CD4-positive, CD25-positive, alpha-beta regulatory T cell (primary cell): ENCODE measurements around the gene SYT17. TPM values are rescaled to one million over a fixed set of nuclear protein-coding genes. Genes with fewer than 3 reads are reported as not detected.
A peak's percentile ranks its signal among the peaks of the same experiment; 100 is the strongest.

ENCODE experiments used
- ATAC-seq, 2 donors: fragments of 150-1000 bp; cut with Tn5 transposase; one replicate each; pipeline ENCODE4 v1.10.0; 2021; ENCODE audit warnings: low read depth in 2 of 2, moderate number of reproducible peaks in 2 of 2, moderate library complexity in 1 of 2
- DNase-seq, 3 donors: peaks; one replicate each; pipeline versions ENCODE4 v3.0.0 to v3.0.0-alpha.2; 2012 to 2022; ENCODE audit warnings: mixed read lengths in 1 of 3
- H3K27ac ChIP-seq: one replicate; pipeline ENCODE4 v1.7.0; 2013; ENCODE audit warnings: mild to moderate bottlenecking, low read length; ENCODE audit not compliant: insufficient read depth, poor library complexity, severe bottlenecking
- H3K27me3 ChIP-seq: one replicate; pipeline ENCODE4 v1.7.0; 2013; ENCODE audit warnings: low read length; ENCODE audit not compliant: control insufficient read depth, insufficient read depth
- H3K36me3 ChIP-seq: one replicate; pipeline ENCODE4 v1.7.0; 2013; ENCODE audit warnings: mild to moderate bottlenecking, low read length, moderate library complexity; ENCODE audit not compliant: control insufficient read depth, insufficient read depth
- H3K4me1 ChIP-seq: 2 replicates; pipeline ENCODE4 v1.7.0; 2013; ENCODE audit warnings: mild to moderate bottlenecking, low read length; ENCODE audit not compliant: insufficient read depth, control insufficient read depth, poor library complexity, severe bottlenecking
- H3K4me3 ChIP-seq: one replicate; pipeline ENCODE4 v1.7.0; 2013; ENCODE audit warnings: low read depth, mild to moderate bottlenecking, low read length, moderate library complexity
- H3K9me3 ChIP-seq, 2 experiments: 1 replicate in 1 of 2; 2 replicates in 1 of 2; pipeline ENCODE4 v1.7.0; 2013; ENCODE audit warnings: low read length in 2 of 2, mild to moderate bottlenecking in 1 of 2, moderate library complexity in 1 of 2; ENCODE audit not compliant: control insufficient read depth in 2 of 2
- H3K27ac Mint-ChIP-seq, 3 donors: one replicate each; pipeline ENCODE4 v1.8.0; 2020 to 2022; ENCODE audit warnings: mild to moderate bottlenecking in 3 of 3, mixed read lengths in 3 of 3, moderate library complexity in 2 of 3
- H3K27me3 Mint-ChIP-seq: one replicate; pipeline ENCODE4 v1.8.0; 2022; ENCODE audit warnings: mild to moderate bottlenecking, mixed read lengths
- H3K36me3 Mint-ChIP-seq: one replicate; pipeline ENCODE4 v1.8.0; 2020; ENCODE audit warnings: mixed read lengths
- H3K4me1 Mint-ChIP-seq, 4 donors: one replicate each; pipeline ENCODE4 v1.8.0; 2020 to 2022; ENCODE audit warnings: mixed read lengths in 4 of 4, mild to moderate bottlenecking in 1 of 4
- H3K4me3 Mint-ChIP-seq, 4 donors: one replicate each; pipeline ENCODE4 v1.8.0; 2020 to 2022; ENCODE audit warnings: mild to moderate bottlenecking in 4 of 4, mixed read lengths in 4 of 4, moderate library complexity in 3 of 4
- H3K9me3 Mint-ChIP-seq, 7 donors: one replicate each; pipeline ENCODE4 v1.8.0; 2020 to 2022; ENCODE audit warnings: mixed read lengths in 7 of 7, mild to moderate bottlenecking in 3 of 7, moderate library complexity in 2 of 7
- polyA plus RNA-seq, 4 donors: library from polyadenylated mRNA; unstranded; fragments of 300-500 nt; fragmentation: Illumina TruSeq; gene quantifications; one replicate each; pipeline ENCODE4 v1.2.3, GENCODE V29; 2021
- total RNA-seq: library from RNA; stranded (reverse); gene quantifications from one replicate; pipeline ENCODE4 v1.2.3, GENCODE V29; 2022

SYT17 gene, protein sequence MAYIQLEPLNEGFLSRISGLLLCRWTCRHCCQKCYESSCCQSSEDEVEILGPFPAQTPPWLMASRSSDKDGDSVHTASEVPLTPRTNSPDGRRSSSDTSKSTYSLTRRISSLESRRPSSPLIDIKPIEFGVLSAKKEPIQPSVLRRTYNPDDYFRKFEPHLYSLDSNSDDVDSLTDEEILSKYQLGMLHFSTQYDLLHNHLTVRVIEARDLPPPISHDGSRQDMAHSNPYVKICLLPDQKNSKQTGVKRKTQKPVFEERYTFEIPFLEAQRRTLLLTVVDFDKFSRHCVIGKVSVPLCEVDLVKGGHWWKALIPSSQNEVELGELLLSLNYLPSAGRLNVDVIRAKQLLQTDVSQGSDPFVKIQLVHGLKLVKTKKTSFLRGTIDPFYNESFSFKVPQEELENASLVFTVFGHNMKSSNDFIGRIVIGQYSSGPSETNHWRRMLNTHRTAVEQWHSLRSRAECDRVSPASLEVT
- total RNA-seq (not detected), polyA plus RNA-seq (under 1 TPM in 1 of 4 donors, not detected in 3; 0.25 TPM)

DNA sequence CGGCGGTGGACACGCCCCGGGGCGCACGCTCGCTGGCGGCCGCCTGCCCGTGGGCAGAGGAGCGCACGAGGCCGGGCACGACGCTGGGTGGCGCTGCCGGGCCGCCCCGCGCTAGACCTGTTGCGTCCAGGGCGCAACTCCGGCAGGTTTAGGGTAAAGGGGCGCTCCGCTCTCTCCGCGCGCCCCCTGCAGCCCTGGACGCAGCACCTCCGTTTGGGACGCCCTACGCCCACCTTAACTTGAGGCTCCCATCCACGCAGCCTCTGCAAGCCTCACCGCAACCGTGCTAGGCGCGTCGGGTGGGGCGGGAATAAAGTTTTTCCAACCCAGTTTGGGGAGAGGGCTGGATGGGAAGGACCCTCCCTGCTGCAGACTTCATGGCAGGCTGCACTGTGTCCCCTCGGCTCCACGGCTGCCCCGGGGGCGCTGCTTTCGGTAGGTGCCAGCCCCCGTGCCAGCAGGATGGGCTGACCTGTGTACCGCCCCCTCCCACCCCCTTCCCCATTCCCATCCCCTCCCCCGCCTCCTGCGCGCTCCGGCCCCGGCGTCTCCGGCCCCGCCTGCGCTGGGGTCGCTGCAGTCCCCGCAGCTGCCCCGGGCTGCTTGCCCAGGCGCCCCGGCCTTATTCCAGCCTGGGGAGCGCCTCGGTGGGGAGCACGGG lies at the start of gene SYT17:
Gene SYT17, plus strand, starts transcription at position 531 of the 661 bp plus-strand sequence. CDS start 407 bp downstream, outside the sequence.
- Histone ChIP-seq H3K4me1 (no peaks in the 10 kb centered on the region), H3K9me3 (peaks cover 0 to 3% of the 10 kb centered on the region in 2 experiments), H3K27me3 (no peaks in the 10 kb centered on the region), H3K27ac (no peak within 1 kb of the TSS), H3K36me3 (no peaks in the 10 kb centered on the region), H3K4me3 (no peak within 1 kb of the TSS)
- peak in 1 of 3 donors; percentile 28 for DNase-seq
- H3K4me1 Mint-ChIP-seq: no peaks in the 10 kb centered on the region
- H3K9me3 Mint-ChIP-seq: peaks cover 0 to 8% (median 0%) of the 10 kb centered on the region in 7 donors
- H3K36me3 Mint-ChIP-seq: no peaks in the 10 kb centered on the region
- H3K27me3 Mint-ChIP-seq: peaks cover 26% of the 10 kb centered on the region
- H3K27ac Mint-ChIP-seq: no peak within 1 kb of the TSS
- no peak within 1 kb of the TSS for H3K4me3 Mint-ChIP-seq
- peak; percentile 48 to 53 for ATAC-seq

DNA sequence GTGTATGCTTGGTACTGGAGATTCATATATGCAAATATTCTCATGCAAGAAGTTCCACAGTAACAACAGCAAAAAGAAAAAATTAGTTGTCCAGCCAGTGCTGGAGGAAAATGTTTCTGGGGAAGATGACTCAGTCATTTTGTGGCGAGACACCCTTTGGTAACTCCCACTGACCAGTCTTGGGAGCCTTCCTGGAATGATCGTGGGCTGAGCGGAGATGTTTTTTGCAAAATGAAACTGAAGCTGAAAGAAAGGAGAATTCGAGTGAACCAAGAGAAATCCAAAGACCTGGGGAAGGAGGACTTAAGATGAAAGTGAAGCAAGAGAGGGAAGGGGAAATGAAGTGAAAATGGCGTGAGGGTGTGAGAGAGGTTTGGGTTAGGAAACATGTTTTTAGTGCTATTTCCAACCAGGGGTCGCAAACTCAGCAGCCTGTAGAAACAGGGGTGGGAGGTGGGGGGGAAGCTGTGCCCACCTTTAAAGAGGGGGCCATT lies 49.1 kb upstream of the SYT17 start:
- H3K36me3 ChIP-seq: no peaks in the 10 kb centered on the region
- H3K4me1 ChIP-seq: no peaks in the 10 kb centered on the region
- no peaks in the 10 kb centered on the region for H3K9me3 ChIP-seq
- H3K27me3 ChIP-seq: peaks cover 6% of the 10 kb centered on the region
- H3K4me3 ChIP-seq: peak overlapping the region; percentile 26
- peaks cover 0 to 2% (median 0%) of the 10 kb centered on the region in 7 donors for H3K9me3 Mint-ChIP-seq
- H3K36me3 Mint-ChIP-seq: no peaks in the 10 kb centered on the region
- no peak overlapping the region for H3K27ac ChIP-seq
- ATAC-seq: no peak
- H3K27me3 Mint-ChIP-seq: peaks cover 25% of the 10 kb centered on the region
- peak overlapping the region in 1 of 3 donors; percentile 86 for H3K27ac Mint-ChIP-seq
- no peak for DNase-seq
- H3K4me1 Mint-ChIP-seq: peaks cover 0 to 13% (median 6%) of the 10 kb centered on the region in 4 donors
- peak overlapping the region in 1 of 4 donors; percentile 52 for H3K4me3 Mint-ChIP-seq

DNA sequence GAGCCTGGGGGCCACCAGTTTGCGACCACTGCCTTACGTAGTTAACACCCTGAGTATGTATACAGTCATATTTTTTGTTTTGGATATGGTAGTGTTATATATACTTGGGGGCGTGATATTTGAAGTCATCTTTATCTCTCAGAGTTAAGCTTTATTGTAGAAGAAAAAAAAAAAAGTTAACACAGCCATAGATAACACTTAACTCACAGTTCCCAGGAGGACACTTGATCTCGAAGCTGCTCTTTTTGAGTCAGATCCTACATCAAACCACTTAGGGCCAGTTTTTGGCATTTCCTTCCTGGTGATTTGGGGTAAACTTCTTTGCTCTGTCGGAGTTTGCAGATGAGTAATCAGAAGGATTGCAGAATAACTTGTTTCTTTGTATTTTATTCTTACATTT lies 48.5 kb upstream of the SYT17 start:
- peaks cover 25% of the 10 kb centered on the region for H3K27me3 Mint-ChIP-seq
- no peak for ATAC-seq
- Histone ChIP-seq H3K27ac (no peak overlapping the region), H3K36me3 (no peaks in the 10 kb centered on the region), H3K27me3 (peaks cover 6% of the 10 kb centered on the region), H3K4me3 (no peak overlapping the region), H3K4me1 (no peaks in the 10 kb centered on the region), H3K9me3 (no peaks in the 10 kb centered on the region)
- H3K4me3 Mint-ChIP-seq: no peak overlapping the region
- H3K4me1 Mint-ChIP-seq: peaks cover 0 to 13% (median 6%) of the 10 kb centered on the region in 4 donors
- no peak for DNase-seq
- H3K36me3 Mint-ChIP-seq: no peaks in the 10 kb centered on the region
- H3K27ac Mint-ChIP-seq: no peak overlapping the region
- H3K9me3 Mint-ChIP-seq: peaks cover 0 to 2% (median 0%) of the 10 kb centered on the region in 7 donors

DNA sequence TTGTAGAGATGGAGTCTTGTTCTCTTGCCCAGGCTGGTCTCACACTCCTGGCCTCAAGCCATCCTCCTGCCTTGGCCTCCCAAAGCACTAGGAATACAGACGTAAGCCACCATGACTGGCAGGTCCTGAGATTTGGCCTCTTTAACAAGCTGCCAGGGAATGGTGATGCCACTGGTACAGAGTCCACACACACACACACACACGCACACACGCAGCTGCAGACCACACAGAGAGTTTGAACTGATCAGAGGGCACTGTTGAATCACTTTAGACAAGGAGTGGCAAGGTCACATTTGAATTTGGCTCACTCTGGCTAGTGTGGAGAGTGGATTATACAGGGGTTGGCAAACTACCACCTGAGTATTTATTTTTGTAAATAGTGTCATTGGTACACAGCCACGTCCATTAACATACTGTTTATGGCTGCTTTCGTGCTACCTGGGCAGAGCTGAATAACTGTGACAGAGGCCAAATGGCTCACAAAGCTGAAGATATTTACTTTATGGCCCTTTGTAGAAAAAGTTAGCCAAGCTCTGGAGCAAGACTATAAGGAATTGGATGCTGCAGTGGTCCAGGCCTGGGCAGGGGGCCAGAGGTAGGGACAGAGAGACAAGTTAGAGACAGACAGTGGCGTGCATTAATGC lies 44.4 kb upstream of the SYT17 start:
- peaks cover 0 to 2% (median 0%) of the 10 kb centered on the region in 7 donors for H3K9me3 Mint-ChIP-seq
- H3K27ac Mint-ChIP-seq: peak overlapping the region in 1 of 3 donors; percentile 89
- ATAC-seq: no peak
- no peaks in the 10 kb centered on the region for H3K36me3 ChIP-seq
- H3K27me3 Mint-ChIP-seq: peaks cover 6% of the 10 kb centered on the region
- H3K27me3 ChIP-seq: no peaks in the 10 kb centered on the region
- H3K36me3 Mint-ChIP-seq: no peaks in the 10 kb centered on the region
- H3K4me1 ChIP-seq: no peaks in the 10 kb centered on the region
- no peaks in the 10 kb centered on the region for H3K9me3 ChIP-seq
- H3K4me1 Mint-ChIP-seq: peaks cover 0 to 6% (median 5%) of the 10 kb centered on the region in 4 donors
- no peak overlapping the region for H3K4me3 Mint-ChIP-seq
- H3K27ac ChIP-seq: no peak overlapping the region
- H3K4me3 ChIP-seq: no peak overlapping the region
- no peak for DNase-seq

DNA sequence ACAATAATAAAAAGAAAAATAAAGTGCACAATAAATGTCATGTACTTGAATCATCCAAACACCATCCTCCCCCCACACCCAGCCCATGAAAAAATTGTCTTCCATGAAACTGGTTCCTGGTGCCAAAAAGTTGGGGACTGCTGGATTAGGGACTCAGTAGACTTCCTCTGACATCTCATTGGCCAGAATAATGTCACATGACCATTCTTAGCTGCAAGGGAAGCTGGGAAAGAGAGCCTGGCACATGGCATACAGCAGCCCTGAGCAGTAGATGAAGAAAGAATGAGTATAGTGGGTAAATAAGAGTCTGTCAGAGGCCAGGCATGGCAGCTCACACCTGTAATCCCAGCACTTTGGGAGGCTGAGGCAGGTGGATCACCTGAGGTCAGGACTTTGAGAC lies 41.7 kb upstream of the SYT17 start:
- Mint-ChIP-seq H3K27ac (no peak overlapping the region), H3K9me3 (peaks cover 0 to 2% (median 0%) of the 10 kb centered on the region in 7 donors), H3K36me3 (no peaks in the 10 kb centered on the region), H3K4me1 (peaks cover 0 to 9% (median 7%) of the 10 kb centered on the region in 4 donors), H3K4me3 (no peak overlapping the region), H3K27me3 (no peaks in the 10 kb centered on the region)
- Histone ChIP-seq H3K9me3 (no peaks in the 10 kb centered on the region), H3K27me3 (no peaks in the 10 kb centered on the region), H3K27ac (no peak overlapping the region), H3K4me3 (no peak overlapping the region), H3K36me3 (no peaks in the 10 kb centered on the region), H3K4me1 (no peaks in the 10 kb centered on the region)
- ATAC-seq: no peak
- DNase-seq: no peak

DNA sequence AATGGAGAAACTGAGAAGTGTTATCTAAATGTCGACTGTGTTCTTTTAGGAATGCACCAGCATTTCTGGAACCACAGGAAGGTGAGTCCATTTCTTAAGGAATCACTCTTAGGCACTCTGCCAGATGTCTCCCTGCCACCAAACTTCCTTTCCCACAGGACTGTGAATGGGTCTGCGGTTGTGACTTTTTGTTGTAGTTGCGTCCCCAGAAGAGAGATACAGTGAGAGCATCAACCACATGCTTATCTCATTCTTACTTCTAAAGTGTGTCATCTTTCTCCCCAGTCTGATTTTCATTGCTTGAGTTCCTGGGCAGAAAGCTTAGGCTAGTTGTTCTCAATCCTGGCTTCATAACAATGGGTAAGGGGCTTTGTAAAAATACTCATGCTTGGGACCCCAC lies 40.8 kb upstream of the SYT17 start:
- no peaks in the 10 kb centered on the region for H3K4me1 ChIP-seq
- no peaks in the 10 kb centered on the region for H3K36me3 ChIP-seq
- H3K27me3 Mint-ChIP-seq: no peaks in the 10 kb centered on the region
- H3K27ac ChIP-seq: no peak overlapping the region
- DNase-seq: no peak
- no peak overlapping the region for H3K27ac Mint-ChIP-seq
- H3K9me3 Mint-ChIP-seq: peaks cover 0 to 2% (median 0%) of the 10 kb centered on the region in 7 donors
- no peaks in the 10 kb centered on the region for H3K36me3 Mint-ChIP-seq
- H3K27me3 ChIP-seq: no peaks in the 10 kb centered on the region
- no peak for ATAC-seq
- H3K9me3 ChIP-seq: no peaks in the 10 kb centered on the region
- no peak overlapping the region for H3K4me3 ChIP-seq
- H3K4me3 Mint-ChIP-seq: no peak overlapping the region
- peaks cover 0 to 9% (median 8%) of the 10 kb centered on the region in 4 donors for H3K4me1 Mint-ChIP-seq

DNA sequence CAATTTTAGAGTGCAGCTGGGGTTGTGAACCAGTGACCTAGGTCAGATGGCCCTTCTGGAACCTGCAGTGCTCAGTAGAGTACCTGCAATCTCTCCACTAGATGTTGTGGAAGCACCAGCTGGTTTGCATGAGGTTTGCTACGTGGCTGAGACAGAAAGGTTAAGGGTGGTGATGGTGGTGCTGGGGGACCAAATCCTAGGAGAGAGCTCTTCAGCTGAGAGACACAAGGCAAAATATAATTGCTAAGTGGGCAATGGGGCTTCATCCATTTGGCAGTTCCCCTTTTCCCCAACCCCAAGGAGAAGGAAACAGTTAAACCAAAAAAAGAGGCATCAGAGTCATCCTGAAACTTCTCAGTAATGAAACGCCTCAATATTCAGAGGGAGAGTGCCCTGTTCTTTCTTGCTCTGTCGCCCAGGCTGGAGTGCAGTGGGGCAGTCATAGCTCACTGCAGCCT lies 40.3 kb upstream of the SYT17 start:
- Mint-ChIP-seq H3K4me3 (no peak overlapping the region), H3K27ac (no peak overlapping the region), H3K36me3 (no peaks in the 10 kb centered on the region), H3K27me3 (no peaks in the 10 kb centered on the region), H3K9me3 (peaks cover 0 to 2% (median 0%) of the 10 kb centered on the region in 7 donors), H3K4me1 (peaks cover 0 to 9% (median 8%) of the 10 kb centered on the region in 4 donors)
- DNase-seq: no peak
- Histone ChIP-seq H3K9me3 (no peaks in the 10 kb centered on the region), H3K27ac (no peak overlapping the region), H3K4me1 (no peaks in the 10 kb centered on the region), H3K27me3 (no peaks in the 10 kb centered on the region), H3K36me3 (no peaks in the 10 kb centered on the region), H3K4me3 (no peak overlapping the region)
- ATAC-seq: no peak
